ENCODE data around the gene NEXN.
"Not testable (repeated sequence)": the region's sequence is repeated elsewhere in the genome, so short reads cannot be mapped to it uniquely, and the experiment has no call there.

NEXN gene

DNA sequence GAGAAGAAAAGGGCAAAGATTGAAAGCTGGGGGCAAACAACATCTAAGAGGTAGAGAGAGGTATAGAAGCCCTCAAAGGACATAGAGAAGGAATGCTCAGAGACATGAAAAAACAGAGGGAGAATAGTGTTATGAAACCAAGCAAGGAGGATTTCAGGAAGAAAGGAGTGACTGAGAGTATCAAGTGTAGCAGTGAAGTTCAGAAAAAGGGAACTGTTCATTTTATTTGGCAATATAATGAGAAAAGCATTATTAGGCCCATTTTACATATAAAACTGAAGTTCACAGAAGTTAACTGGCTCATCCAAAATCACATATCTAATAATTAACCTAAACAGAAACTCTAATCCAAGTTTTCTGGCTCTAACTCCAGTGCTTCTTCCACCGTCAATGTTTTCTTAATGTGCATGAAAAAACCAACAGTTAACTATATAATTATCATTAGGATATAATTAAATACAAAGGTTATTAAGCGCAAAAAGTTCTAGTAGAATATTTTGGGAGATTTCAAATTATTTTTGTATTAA is 17.7 kb downstream of the NEXN start:
- DNase-seq, result no peak

DNA sequence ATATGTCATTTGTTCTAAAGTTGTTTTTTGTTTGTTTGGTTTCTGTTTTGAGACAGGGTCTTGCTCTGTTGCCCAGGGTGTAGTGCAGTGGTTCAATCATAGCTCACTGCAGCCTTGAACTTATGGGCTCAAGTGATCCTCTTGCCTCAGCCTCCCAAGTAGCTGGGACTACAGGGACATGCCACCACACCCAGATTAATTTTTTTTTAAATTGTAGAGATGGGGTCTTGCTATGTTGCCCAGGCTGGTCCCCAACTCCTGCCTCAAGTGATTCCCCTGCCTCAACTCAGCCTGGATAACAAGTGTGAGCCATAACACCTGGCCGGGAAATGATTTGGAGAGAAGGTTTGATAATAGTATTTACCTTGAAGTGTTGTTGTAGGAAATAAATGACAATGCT is 18.2 kb downstream of the NEXN start:
- DNase-seq, result no peak

DNA sequence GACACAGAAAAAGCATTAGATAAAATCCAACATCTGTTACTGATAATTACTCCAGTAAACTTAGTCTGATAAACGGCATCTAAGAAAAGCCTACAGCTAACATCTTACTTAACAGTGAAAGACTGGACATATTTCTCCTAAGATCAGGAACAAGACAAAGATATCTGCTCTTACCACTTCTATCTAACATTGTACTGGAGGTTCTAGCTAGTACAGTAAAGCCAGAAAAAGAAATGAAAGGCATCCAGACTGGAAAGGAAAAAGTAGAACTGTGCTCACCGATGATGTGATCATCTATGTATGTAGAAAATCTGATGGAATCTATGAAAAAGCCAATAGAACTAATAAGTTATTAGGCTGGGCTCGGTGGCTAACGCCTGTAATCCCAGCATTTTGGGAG is 21.7 kb downstream of the NEXN start:
- DNase-seq, result no peak

DNA sequence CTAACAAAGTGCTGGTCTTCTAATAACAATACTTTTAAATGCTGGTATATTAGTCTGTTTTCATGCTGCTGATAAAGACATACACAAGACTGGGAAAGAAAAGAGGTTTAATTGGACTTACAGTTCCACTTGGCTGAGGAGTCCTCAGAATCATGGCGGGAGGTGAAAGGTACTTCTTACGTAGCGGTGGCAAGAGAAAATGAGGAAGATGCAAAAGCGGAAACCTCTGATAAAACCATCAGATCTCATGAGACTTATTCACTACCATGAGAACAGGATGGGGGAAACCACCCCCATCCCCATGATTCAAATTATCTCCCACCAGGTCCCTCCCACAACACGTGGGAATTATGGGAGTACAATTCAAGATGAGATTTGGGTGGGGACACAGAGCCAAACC is 30.5 kb downstream of the NEXN start:
- not testable (repeated sequence) for DNase-seq

DNA sequence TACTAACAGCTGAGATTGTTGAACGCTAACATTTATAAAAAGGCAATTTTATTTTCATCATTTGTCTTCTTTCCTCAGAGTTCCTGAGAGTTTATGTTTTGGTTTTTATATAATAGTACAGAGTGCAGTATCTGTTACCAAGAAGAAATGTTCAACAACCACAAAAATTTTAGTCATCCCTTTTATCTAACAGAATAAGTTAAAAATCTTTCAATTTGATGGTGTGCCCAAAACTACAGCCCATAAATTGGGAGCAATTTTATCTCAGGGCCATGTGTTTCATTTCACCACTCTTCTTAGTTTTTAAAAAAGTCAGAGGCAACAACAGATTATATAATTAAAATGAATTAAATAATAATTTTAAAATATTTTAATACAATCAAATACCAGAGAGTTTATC is 37.1 kb downstream of the NEXN start:
- DNase-seq, result no peak

DNA sequence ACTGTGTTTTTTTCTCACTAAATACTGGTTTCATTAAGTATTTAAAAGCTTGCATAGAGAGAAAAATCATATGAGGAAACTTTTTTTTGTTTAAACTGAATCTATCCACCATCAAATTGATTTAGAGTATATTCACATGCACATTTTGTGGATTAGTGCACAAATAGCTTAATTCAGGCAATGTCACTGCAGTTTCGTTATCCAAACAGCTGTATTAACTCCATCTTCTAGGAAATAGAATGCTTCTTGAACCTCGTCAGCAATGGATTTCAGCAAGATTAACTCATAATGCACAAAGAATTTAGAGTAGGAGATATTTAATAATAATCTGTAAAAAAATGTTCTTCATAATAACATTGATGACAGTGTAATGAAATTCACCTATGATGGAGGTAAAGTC is 37.5 kb downstream of the NEXN start:
- no peak for DNase-seq

DNA sequence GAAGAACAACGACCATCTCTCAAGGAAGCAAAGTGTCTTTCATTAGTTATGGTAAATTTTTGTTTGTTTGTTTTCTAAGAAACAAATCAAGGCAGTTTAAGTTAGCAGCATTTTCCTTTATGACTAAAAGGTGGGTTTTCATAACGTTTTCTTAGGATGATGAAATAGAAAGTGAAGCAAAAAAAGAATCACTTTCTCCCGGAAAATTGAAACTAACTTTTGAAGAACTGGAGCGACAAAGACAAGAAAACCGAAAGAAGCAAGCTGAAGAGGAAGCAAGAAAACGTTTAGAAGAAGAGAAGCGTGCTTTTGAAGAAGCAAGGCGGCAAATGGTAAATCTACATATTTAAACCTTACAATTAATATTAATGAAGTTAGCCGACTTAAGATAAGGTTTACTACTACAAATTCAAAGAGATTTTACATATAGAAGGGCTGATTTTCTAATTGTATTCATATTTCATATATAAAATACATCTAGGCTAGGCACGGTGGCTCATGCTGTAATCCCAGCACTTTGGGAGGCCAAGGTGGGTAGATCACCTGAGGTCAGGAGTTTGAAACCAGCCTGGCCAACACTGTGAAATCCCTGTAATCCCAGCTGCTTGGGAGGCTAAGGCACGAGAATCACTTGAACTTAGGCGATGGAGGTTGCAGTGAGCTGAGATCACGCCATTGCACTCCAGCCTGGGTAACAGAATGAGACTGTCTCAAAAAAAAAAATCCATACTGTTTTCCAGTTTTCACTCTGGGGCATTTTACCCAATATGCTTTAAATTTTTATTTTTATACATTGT is 38.3 kb downstream of the NEXN start:
- DNase-seq, result no peak

DNA sequence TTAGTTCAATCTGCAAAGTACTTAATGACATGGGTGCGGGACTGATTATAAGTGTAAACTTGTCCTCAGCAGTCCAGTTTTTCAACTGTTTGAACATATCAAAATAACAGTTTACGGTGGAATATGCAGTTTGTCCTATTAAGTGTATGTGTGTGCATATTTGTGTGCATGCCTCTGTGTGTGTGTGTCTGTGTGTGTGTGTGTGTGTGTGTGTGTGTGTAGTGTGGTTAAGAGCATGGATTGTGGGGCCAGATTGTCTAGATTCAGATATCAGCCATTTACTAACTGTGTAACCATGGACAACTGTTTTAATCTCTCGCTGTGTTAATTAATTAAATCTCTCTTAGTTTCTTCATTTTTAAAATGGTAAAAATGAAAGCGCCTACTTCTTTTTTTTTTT is 39.0 kb downstream of the NEXN start:
- DNase-seq, result no peak

DNA sequence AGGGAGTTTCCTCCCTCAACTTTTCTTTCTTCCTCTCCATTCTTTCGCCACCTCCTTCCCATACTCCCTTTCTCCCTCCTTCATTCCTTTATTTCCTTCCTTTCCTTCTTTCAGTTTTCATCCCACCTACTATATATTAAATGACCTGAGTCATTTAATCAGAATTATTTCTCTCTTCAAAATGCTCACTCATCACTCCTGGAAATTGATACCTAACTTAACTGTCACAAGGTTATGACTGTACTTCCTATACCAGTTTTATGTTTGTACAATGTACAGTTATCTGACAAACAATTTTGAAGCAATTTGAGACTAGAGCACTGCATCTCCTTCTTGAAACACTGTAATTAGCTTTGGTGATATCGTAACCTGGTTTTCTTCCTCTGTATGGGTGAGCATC is 41.4 kb downstream of the NEXN start:
- no peak for DNase-seq

DNA sequence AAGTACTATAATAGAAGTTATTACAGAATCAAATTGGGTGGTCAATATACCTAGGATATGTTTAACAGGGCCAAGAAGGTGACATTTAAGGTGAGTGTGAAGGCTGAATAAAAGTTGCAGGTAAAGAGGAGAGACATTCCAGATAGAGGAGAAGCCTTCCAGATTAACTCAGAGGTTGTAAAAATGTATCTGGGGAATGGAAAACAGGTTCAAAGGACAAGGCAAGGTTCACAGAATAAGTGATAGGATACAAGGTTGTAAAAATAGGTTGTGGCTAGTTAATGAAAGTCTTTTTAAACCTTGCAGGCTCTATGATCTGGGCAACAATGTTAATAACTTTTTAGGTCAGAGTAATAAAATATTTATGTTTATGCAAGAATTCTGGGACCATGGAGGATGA is 50.2 kb downstream of the NEXN start:
- no peak for DNase-seq

DNA sequence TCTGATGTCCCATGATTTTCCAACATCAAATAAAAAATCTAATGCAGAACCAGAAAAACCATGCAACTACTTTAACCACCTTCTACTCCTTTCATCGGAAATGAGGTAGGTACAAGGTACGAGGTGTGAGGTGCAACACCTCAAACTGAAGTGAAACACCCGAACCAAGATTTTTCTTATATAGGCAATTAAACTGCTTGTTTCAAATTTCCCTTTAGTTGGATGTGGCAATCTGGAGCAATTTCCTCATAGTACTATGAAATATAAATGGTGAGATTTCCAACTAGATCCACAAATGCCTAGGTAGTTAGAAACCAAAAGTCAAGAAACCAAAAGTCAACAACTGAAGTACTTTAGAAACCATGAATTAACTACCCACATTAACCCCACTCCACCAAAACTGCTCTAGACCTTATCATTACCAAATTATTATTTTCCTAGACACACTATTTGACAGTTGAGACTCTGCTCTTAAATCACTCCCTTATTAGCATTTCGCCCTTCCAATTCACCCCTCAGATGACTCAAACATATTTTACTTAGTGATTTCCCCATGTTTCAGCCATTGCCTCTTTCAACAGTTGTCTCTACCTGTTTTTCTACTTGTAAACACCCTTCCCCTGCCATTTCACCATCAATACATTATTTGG is 52.6 kb downstream of the NEXN start:
- DNase-seq, result peak in 2 of 3 experiments; percentile 23 to 72

DNA sequence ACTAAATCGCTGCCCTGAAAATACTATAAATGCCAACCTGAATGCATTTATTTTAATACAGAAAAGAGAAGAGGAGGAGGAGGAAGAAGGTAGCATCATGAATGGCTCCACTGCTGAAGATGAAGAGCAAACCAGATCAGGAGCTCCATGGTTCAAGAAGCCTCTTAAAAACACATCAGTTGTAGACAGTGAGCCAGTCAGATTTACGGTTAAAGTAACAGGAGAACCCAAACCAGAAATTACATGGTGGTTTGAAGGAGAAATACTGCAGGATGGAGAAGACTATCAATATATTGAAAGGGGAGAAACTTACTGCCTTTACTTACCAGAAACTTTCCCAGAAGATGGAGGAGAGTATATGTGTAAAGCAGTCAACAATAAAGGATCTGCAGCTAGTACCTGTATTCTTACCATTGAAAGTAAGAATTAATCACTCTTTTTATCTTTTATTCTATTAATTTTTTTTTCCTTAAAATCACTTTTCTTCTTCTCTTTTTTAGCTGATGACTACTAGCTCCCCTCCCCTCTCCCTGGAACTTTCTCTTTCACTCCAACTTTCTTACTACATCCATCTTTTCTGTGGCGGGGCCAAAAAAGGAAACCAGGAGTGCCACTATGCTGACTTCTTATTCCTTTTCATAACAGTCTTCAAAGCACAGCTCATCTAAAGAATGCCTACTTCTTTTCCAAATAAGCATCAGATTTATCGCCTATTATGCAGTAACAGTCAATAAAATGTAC is 54.1 kb downstream of the NEXN start:
- DNase-seq, result no peak

DNA sequence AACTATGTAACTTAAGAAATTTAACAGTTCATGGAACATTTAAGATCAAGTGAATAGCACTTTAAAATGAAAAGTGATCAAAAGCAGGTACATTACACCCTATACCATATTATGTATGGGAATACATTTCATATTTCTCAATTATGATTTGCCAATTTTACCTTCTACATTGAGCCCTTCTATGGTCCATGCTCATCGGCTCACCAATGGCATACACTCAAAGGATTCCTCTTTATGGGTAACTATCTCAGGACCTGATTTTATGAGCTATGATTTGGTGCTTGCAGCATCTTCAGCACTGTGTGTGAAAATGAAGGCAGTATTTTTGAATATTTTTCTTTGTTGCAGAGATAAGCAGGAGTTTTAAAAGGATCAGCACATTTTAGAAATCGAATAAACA is 56.9 kb downstream of the NEXN start:
- no peak for DNase-seq

DNA sequence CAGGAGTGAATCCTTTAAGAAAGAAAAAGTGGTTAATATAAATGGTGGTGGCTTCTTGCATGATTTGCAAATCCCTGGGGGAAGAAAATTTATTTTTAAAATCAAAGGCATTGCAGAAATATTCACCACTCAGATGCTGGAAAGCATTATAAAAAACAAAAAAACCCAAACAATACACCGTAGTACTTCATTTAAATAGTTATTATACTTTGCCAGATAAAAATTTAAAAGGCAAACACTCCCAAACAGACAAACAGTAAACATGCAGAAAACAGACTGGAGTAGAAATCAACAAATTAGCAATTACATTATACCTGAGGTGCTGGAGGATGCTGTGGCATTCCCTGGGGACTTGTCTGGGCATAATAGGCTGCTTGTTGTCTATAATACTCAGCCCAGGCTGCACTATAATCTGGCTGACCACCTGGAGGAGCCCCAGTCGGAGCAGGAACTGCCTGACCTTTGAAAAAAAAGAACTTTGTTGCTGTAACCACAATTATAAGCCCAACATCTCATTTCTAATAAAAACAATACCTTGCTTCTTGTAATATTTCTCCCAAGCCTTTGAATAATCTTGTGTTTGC is 60.5 kb downstream of the NEXN start:
- DNase-seq, result peak in 2 of 3 experiments; percentile 9 to 62

DNA sequence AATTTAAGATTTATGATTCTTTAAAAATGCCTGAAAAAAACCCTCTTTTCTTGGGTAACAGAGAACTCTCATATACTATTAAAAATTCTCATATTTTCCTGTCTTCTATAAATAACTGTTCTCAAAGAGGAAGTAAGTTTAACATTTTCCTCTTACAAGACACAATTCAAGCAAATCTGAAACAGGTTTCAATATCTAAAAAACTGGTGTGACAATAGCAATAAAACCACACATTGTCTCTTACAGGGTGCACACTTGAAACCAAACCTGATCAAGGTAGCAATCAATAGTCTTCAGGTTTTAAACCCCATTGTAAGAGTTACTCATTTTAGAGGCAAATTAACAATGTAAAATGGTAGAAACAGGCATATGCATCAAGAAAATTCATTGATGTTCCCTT is 62.4 kb downstream of the NEXN start:
- no peak for DNase-seq

DNA sequence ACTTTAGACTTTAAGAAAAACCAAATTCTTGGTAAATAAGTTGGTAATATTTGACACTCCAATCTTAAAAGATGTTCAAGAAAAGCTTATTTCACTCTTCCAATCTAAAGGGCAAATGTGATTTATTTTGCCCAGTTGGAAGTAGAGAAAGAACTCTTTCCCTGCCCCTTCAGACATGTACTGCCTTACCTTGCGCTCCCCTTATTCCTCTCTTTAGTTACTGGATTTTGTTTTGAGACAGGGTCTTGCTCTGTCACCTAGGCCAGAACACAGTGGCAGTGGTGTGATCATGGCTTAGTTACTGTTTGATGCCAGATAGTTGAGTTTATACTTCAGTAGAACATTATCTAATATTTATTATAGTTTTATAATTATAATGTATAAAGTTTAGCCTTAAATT is 62.9 kb downstream of the NEXN start:
- no peak for DNase-seq

DNA sequence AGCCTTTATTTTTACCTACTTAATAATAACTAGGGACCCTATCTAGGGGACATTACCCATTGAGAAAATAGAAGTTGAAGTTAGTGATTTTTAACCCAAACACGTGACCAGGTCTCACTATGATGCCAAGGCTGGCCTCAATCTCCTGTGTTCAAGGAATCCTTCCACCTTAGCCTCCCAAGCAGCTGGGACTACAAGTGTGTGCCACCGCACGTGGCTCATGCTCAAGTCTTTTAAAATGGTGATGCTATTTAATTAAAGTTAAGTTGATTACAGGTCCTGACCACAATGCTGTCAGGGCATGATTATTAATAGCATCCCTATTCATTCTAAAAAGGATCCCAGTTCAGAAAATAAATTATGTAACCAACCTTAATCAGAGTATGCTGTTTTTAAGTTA is 65.5 kb downstream of the NEXN start:
- DNase-seq, result no peak

DNA sequence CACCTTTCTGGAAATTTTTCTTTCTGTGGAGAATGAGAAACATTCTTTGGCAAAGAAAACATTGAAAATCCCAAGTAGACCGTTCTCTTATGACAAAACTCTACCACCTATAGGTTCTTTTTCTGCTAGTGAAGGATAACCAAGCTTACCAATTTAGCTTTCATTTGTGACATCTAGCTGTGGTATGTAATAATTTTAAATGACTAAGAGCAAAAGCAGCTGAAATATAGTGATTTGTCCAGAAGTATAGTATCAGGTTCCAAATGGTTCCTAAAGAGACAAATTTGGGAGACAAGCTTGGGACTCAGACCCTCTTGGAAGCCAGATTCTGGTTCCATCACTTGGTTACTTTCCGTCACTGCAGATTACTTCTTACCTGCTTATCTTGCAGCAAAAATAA is 66.1 kb downstream of the NEXN start:
- no peak for DNase-seq

DNA sequence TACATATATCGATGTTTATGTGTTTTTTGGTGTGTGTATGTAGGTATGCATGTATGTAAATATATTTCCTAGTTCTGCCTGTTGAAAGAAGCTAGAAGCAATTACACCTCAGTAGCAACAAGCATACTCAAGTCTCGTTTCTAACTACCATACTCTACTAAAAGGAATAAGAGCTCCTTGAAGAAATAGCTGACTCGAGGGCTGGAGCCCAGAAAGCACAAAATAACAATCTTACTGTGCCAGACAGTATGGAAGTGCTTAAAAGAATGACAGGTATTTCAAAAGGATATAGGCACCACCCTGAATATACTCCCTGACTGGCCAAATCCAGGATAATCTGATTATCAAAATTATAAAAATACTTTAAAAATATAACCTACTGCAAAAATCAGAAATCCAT is 67.3 kb downstream of the NEXN start:
- DNase-seq, result no peak

DNA sequence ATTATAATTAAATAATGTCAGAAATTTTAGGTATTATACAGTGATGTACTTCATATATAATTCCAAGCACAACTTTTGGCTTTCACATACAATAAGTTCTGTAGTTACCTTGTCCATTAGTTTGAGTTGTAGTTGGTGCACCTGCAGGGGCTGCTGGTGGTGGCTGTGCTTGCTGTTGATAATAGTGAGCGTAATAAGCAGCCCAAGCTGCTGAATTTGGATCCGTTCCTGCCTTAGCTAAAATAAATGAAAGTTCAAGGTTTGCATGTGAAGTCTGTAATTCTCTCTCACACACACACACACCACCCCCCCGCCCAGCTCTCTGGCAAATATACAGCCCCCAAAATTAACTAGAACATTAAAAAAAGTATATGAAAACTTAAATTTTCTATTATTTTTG is 68.0 kb downstream of the NEXN start:
- no peak for DNase-seq

DNA sequence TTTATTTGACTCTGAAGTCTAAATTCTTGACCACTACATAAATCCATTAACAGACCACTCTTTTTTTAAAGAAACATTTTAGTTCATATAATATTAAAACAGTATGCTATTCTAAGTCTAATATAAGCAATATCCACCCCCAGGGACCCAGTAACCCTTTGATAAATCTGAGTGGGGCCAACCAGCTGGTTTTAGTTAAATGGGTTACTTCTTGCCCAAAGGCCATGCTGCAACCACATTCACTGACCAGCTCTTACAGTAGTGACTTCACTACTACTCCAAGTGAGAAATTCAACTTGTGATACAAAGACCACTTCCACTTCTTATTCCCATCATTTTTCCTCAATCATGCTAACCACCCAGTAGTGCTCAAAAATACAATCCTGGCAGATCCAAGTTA is 70.0 kb downstream of the NEXN start:
- no peak for DNase-seq

DNA sequence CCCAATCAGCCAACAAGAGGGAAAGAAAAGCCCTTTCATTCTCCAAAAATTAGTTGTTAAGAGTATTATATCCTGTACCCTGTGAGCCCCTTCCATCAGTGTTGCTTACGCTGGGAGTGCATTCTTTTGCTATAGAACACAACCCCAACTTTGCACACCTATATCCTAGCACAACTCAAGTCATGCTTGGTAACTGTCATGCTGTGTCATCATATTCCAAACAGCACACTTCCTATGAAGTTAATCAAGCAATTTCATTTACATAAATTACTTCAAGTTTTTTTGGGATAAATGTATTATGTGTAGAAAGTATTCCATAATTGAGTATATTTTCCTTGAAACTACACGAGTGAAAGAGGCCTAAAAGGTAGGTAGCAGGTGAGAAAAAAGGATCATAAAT is 70.4 kb downstream of the NEXN start:
- no peak for DNase-seq

DNA sequence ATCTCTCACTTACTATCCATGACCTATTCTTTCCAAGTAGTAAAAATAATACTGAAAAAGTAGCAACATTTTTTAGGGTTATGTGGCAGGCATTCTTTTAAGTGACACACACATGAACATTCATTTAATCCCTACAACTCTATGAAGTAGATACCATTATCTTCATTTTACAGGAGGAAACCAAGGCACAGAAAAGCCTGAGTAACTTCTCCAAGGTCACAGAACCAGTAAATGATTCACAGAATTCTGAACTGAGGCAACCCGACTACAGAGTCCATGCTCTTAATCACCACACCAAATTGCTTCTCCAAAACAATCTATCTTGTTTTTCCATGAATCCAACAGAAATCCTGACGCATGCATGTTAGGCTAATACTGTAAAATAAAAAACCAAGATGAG is 73.0 kb downstream of the NEXN start:
- DNase-seq, result no peak

DNA sequence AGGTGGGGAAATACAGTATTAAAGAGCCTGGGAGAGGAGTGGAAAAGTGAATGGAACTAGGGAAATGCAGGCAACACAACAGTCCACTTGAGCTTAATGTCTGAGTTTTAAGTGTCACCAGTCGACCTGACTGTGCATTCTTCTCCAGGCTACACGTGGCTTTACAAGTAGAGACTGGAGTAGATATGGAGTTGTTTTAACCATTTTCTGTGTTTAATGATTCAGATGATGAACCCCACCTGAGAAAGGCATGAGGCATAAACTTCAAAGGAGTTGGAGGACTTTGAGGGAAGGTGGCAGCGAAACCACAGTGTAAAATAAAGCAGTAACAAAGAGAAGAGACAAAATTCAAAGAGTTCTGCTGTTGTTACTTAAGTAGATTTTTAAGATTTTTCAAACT is 77.9 kb downstream of the NEXN start:
- DNase-seq, result no peak

All from NCI-H1417 (cell line).